Mesodermal cell (in vitro differentiated cells): ENCODE data around the gene ARRB1.

Experiments used
- H3K27ac ChIP-seq: 2 replicates; pipeline ENCODE4 v1.7.0; 2013; ENCODE audit warnings: mild to moderate bottlenecking, low read depth, low read length, moderate library complexity; ENCODE audit not compliant: severe bottlenecking
- H3K36me3 ChIP-seq: 2 replicates; pipeline ENCODE4 v1.7.1; 2013; ENCODE audit warnings: mild to moderate bottlenecking, low read length, moderate library complexity; ENCODE audit not compliant: control insufficient read depth, insufficient read depth
- H3K4me1 ChIP-seq: one replicate; pipeline ENCODE4 v1.7.1; 2013; ENCODE audit warnings: mild to moderate bottlenecking, low read length; ENCODE audit not compliant: insufficient read depth, control insufficient read depth, poor library complexity, severe bottlenecking
- H3K4me3 ChIP-seq: 2 replicates; pipeline ENCODE4 v1.7.0; 2013; ENCODE audit warnings: low read length, control low read depth, mild to moderate bottlenecking; ENCODE audit not compliant: insufficient read depth, poor library complexity, severe bottlenecking; ENCODE audit errors: extremely low read depth
- H3K9me3 ChIP-seq: 2 replicates; pipeline ENCODE4 v1.7.1; 2013; ENCODE audit warnings: mild to moderate bottlenecking, low read length, moderate library complexity; ENCODE audit not compliant: control insufficient read depth
- WGBS, 2 experiments: methylation state at CpG; one replicate each; pipeline ENCODE4 v1.1.5; 2013; ENCODE audit warnings: missing lambda C conversion rate in 2 of 2; ENCODE audit not compliant: insufficient coverage in 2 of 2; 5-methylcytosine and 5-hydroxymethylcytosine counted together

ARRB1 gene

GRCh38 chr11:75214843-75215242, 136.6 kb downstream of the ARRB1 start:
- Histone ChIP-seq H3K4me1 (no peaks in the 10 kb centered on the region), H3K9me3 (no peaks in the 10 kb centered on the region), H3K27ac (no peak overlapping the region), H3K4me3 (no peak overlapping the region), H3K36me3 (no peaks in the 10 kb centered on the region)

- H3K4me1 ChIP-seq = no peaks in the 10 kb centered on the region
- WGBS, 2 experiments = 0 to 5% methylated on average over 3 to 8 of the region's 8 CpGs
Measured at GRCh38 chr11:75214411-75214821, 137.0 kb downstream of the ARRB1 start.

More at GRCh38 chr11:75214411-75214821, 137.0 kb downstream of the ARRB1 start:
- Histone ChIP-seq H3K27ac (no peak overlapping the region), H3K4me3 (no peak overlapping the region), H3K36me3 (no peaks in the 10 kb centered on the region), H3K9me3 (no peaks in the 10 kb centered on the region)
